Measurements from ENCODE around the gene PRDM4. TPM values are rescaled to one million over a fixed set of nuclear protein-coding genes. Genes with fewer than 3 reads are reported as not detected.
A peak's percentile ranks its signal among the peaks of the same experiment; 100 is the strongest.

The PRDM4 gene
- 10 to 100 TPM; 28.1 to 32.6 TPM for total RNA-seq

- Mint-ChIP-seq H3K4me3 (peak within 1 kb of the TSS; percentile 94), H3K27ac (peak within 1 kb of the TSS; percentile 91), H3K9me3 (no peaks in the 10 kb centered on the region), H3K4me1 (peaks cover 4% of the 10 kb centered on the region), H3K36me3 (ENCODE audit: low read depth) (no peaks in the 10 kb centered on the region), H3K27me3 (no peaks in the 10 kb centered on the region)
- ATAC-seq (replicated peaks), result peak; percentile 93
Measured at GRCh38 chr12:107760809-107761501, at the start of gene PRDM4. Gene PRDM4 (minus strand): TSS chr12:107761137. CDS start chr12:107760515, 622 bp downstream.

- Mint-ChIP-seq H3K4me3 (no peak overlapping the region), H3K4me1 (no peaks in the 10 kb centered on the region), H3K27ac (no peak overlapping the region), H3K27me3 (peaks cover 13% of the 10 kb centered on the region), H3K9me3 (no peaks in the 10 kb centered on the region), H3K36me3 (ENCODE audit: low read depth) (no peaks in the 10 kb centered on the region)
- ATAC-seq (replicated peaks), result no peak
Measured at GRCh38 chr12:107807471-107808150, 46.7 kb upstream of the PRDM4 start.

- Mint-ChIP-seq H3K9me3 (no peaks in the 10 kb centered on the region), H3K36me3 (ENCODE audit: low read depth) (no peaks in the 10 kb centered on the region), H3K27me3 (peaks cover 17% of the 10 kb centered on the region), H3K27ac (no peak overlapping the region), H3K4me1 (no peaks in the 10 kb centered on the region), H3K4me3 (no peak overlapping the region)
- ATAC-seq (replicated peaks), result no peak
Measured at GRCh38 chr12:107805488-107806180, 44.7 kb upstream of the PRDM4 start.

GRCh38 chr12:107803092-107803491 is 42.2 kb upstream of the PRDM4 start:
- ATAC-seq (replicated peaks), result no peak
- Mint-ChIP-seq H3K27ac (no peak overlapping the region), H3K27me3 (peaks cover 15% of the 10 kb centered on the region), H3K4me3 (no peak overlapping the region), H3K4me1 (no peaks in the 10 kb centered on the region), H3K36me3 (ENCODE audit: low read depth) (no peaks in the 10 kb centered on the region), H3K9me3 (no peaks in the 10 kb centered on the region)

- H3K36me3 Mint-ChIP-seq (ENCODE audit: low read depth), result no peaks in the 10 kb centered on the region
- H3K9me3 Mint-ChIP-seq, result no peaks in the 10 kb centered on the region
- H3K27me3 Mint-ChIP-seq, result peaks cover 16% of the 10 kb centered on the region
- H3K4me1 Mint-ChIP-seq, result no peaks in the 10 kb centered on the region
- no peak overlapping the region for H3K4me3 Mint-ChIP-seq
- H3K27ac Mint-ChIP-seq, result no peak overlapping the region
- ATAC-seq (replicated peaks), result no peak
Measured at GRCh38 chr12:107801150-107801549, 40.2 kb upstream of the PRDM4 start.

- H3K9me3 Mint-ChIP-seq, result no peaks in the 10 kb centered on the region
- H3K27me3 Mint-ChIP-seq, result peaks cover 30% of the 10 kb centered on the region
- no peak for ATAC-seq (replicated peaks)
- H3K27ac Mint-ChIP-seq, result no peak overlapping the region
- no peaks in the 10 kb centered on the region for H3K36me3 Mint-ChIP-seq (ENCODE audit: low read depth)
- H3K4me1 Mint-ChIP-seq, result no peaks in the 10 kb centered on the region
- no peak overlapping the region for H3K4me3 Mint-ChIP-seq
Measured at GRCh38 chr12:107798580-107798979, 37.6 kb upstream of the PRDM4 start.

- H3K9me3 Mint-ChIP-seq, result peaks cover 4% of the 10 kb centered on the region
- H3K27me3 Mint-ChIP-seq, result peaks cover 28% of the 10 kb centered on the region
- H3K36me3 Mint-ChIP-seq (ENCODE audit: low read depth), result no peaks in the 10 kb centered on the region
- no peak for ATAC-seq (replicated peaks)
- H3K4me3 Mint-ChIP-seq, result no peak overlapping the region
- H3K4me1 Mint-ChIP-seq, result no peaks in the 10 kb centered on the region
- H3K27ac Mint-ChIP-seq, result no peak overlapping the region
Measured at GRCh38 chr12:107794451-107794850, 33.5 kb upstream of the PRDM4 start.

- Mint-ChIP-seq H3K4me1 (no peaks in the 10 kb centered on the region), H3K27me3 (peaks cover 35% of the 10 kb centered on the region), H3K9me3 (peaks cover 4% of the 10 kb centered on the region), H3K36me3 (ENCODE audit: low read depth) (no peaks in the 10 kb centered on the region), H3K27ac (no peak overlapping the region), H3K4me3 (no peak overlapping the region)
- no peak for ATAC-seq (replicated peaks)
Measured at GRCh38 chr12:107791465-107792089, 30.6 kb upstream of the PRDM4 start.

GRCh38 chr12:107788690-107789458 is 27.9 kb upstream of the PRDM4 start:
- Mint-ChIP-seq H3K36me3 (ENCODE audit: low read depth) (no peaks in the 10 kb centered on the region), H3K9me3 (peaks cover 4% of the 10 kb centered on the region), H3K4me3 (no peak overlapping the region), H3K4me1 (no peaks in the 10 kb centered on the region), H3K27me3 (peaks cover 17% of the 10 kb centered on the region), H3K27ac (no peak overlapping the region)
- no peak for ATAC-seq (replicated peaks)

GRCh38 chr12:107788281-107788680 is 27.3 kb upstream of the PRDM4 start:
- Mint-ChIP-seq H3K36me3 (ENCODE audit: low read depth) (no peaks in the 10 kb centered on the region), H3K4me1 (no peaks in the 10 kb centered on the region), H3K4me3 (no peak overlapping the region), H3K27ac (no peak overlapping the region), H3K27me3 (peaks cover 14% of the 10 kb centered on the region), H3K9me3 (peaks cover 4% of the 10 kb centered on the region)
- no peak for ATAC-seq (replicated peaks)

- Mint-ChIP-seq H3K4me3 (no peak overlapping the region), H3K4me1 (no peaks in the 10 kb centered on the region), H3K9me3 (no peaks in the 10 kb centered on the region), H3K36me3 (ENCODE audit: low read depth) (no peaks in the 10 kb centered on the region), H3K27ac (no peak overlapping the region), H3K27me3 (peaks cover 22% of the 10 kb centered on the region)
- ATAC-seq (replicated peaks), result no peak
Measured at GRCh38 chr12:107783406-107784376, 22.8 kb upstream of the PRDM4 start.

GRCh38 chr12:107782067-107782466 is 21.1 kb upstream of the PRDM4 start:
- no peak overlapping the region for H3K4me3 Mint-ChIP-seq
- no peaks in the 10 kb centered on the region for H3K9me3 Mint-ChIP-seq
- peaks cover 20% of the 10 kb centered on the region for H3K27me3 Mint-ChIP-seq
- ATAC-seq (replicated peaks), result no peak
- no peak overlapping the region for H3K27ac Mint-ChIP-seq
- H3K36me3 Mint-ChIP-seq (ENCODE audit: low read depth), result no peaks in the 10 kb centered on the region
- no peaks in the 10 kb centered on the region for H3K4me1 Mint-ChIP-seq

- H3K27me3 Mint-ChIP-seq, result peaks cover 34% of the 10 kb centered on the region
- no peaks in the 10 kb centered on the region for H3K4me1 Mint-ChIP-seq
- no peak overlapping the region for H3K27ac Mint-ChIP-seq
- no peak overlapping the region for H3K4me3 Mint-ChIP-seq
- no peaks in the 10 kb centered on the region for H3K9me3 Mint-ChIP-seq
- ATAC-seq (replicated peaks), result no peak
- H3K36me3 Mint-ChIP-seq (ENCODE audit: low read depth), result no peaks in the 10 kb centered on the region
Measured at GRCh38 chr12:107780298-107780697, 19.4 kb upstream of the PRDM4 start.

Measured in activated T-helper 17 cell treated with anti-CD3 and anti-CD28 coated beads, Interleukin-2, amount 50 U/mL, for 72 hours (primary cell).